GM21360 (cell line): Measurements from ENCODE around the gene TBC1D17.

Experiments used
- ATAC-seq: cut with Tn5 transposase; IDR thresholded peaks from one replicate; pipeline ENCODE4 v1.9.1; 2021; ENCODE audit warnings: mild to moderate bottlenecking, moderate library complexity; ENCODE audit not compliant: unreplicated experiment

The TBC1D17 gene

GRCh38 chr19:49847731-49848696 lies 29.5 kb upstream of the TBC1D17 start:
- no peak for ATAC-seq

GRCh38 chr19:49848938-49849337 lies 28.6 kb upstream of the TBC1D17 start:
- no peak for ATAC-seq

GRCh38 chr19:49849433-49850220 lies 27.9 kb upstream of the TBC1D17 start:
- ATAC-seq = no peak

- ATAC-seq = no peak
Measured at GRCh38 chr19:49850221-49850486, 27.3 kb upstream of the TBC1D17 start.

- ATAC-seq = peak; percentile 51
Measured at GRCh38 chr19:49850487-49851342, 26.8 kb upstream of the TBC1D17 start, which contains the start of gene PTOV1. PTOV1 (plus strand) TSS chr19:49851159.

GRCh38 chr19:49851456-49852259 lies 25.8 kb upstream of the TBC1D17 start:
- no peak for ATAC-seq

- ATAC-seq = no peak
Measured at GRCh38 chr19:49852631-49853126, 24.8 kb upstream of the TBC1D17 start.

GRCh38 chr19:49853852-49854377 lies 23.6 kb upstream of the TBC1D17 start:
- ATAC-seq = no peak

- no peak for ATAC-seq
Measured at GRCh38 chr19:49854378-49855263, 22.9 kb upstream of the TBC1D17 start.

- no peak for ATAC-seq
Measured at GRCh38 chr19:49855277-49855675, 22.2 kb upstream of the TBC1D17 start.

- no peak for ATAC-seq
Measured at GRCh38 chr19:49855676-49856573, 21.6 kb upstream of the TBC1D17 start.

GRCh38 chr19:49856574-49857021 lies 20.9 kb upstream of the TBC1D17 start:
- no peak for ATAC-seq

- no peak for ATAC-seq
Measured at GRCh38 chr19:49857061-49857837, 20.3 kb upstream of the TBC1D17 start.

- ATAC-seq = no peak
Measured at GRCh38 chr19:49857838-49858087, 19.7 kb upstream of the TBC1D17 start.

- no peak for ATAC-seq
Measured at GRCh38 chr19:49858088-49858985, 19.2 kb upstream of the TBC1D17 start.

GRCh38 chr19:49859682-49860335 lies 17.7 kb upstream of the TBC1D17 start:
- no peak for ATAC-seq
